Right kidney (tissue), 9 donors: ENCODE data around the gene MASP1.

Experiments used
- DNase-seq: peaks from one replicate; pipeline ENCODE4 v3.0.0-alpha.2; 2016
- long read RNA-seq, 8 donors: transcript quantifications; one replicate each; lab custom pipeline, GENCODE V29; 2026

The MASP1 gene
- long read RNA-seq, donor 1, full-length matches to known transcripts = 2 of 2 reads
- long read RNA-seq, donor 1, partial matches to known transcripts = 0 of 2 reads
- long read RNA-seq, donor 1, other reads (novel, unspliced or antisense) = 0 of 2 reads
- long read RNA-seq, donor 2 = 0 reads
- long read RNA-seq, donor 3 = 0 reads
- long read RNA-seq, donor 4 = 0 reads
- long read RNA-seq, donor 5, full-length matches to known transcripts = 1 of 1 reads
- long read RNA-seq, donor 5, partial matches to known transcripts = 0 of 1 reads
- long read RNA-seq, donor 5, other reads (novel, unspliced or antisense) = 0 of 1 reads
- long read RNA-seq, donor 6 = 0 reads
- long read RNA-seq, donor 7 = 0 reads
- long read RNA-seq, donor 8 = 0 reads

- DNase-seq = peak; percentile 63
Observed at GRCh38 chr3:187291512-187292132, at the start of gene MASP1. Gene MASP1 (minus strand): TSS chr3:187291737. CDS start chr3:187291632, 105 bp downstream.

GRCh38 chr3:187340578-187340977 lies 49.0 kb upstream of the MASP1 start:
- DNase-seq = no peak

GRCh38 chr3:187336322-187336721 lies 44.8 kb upstream of the MASP1 start:
- no peak for DNase-seq

DNA sequence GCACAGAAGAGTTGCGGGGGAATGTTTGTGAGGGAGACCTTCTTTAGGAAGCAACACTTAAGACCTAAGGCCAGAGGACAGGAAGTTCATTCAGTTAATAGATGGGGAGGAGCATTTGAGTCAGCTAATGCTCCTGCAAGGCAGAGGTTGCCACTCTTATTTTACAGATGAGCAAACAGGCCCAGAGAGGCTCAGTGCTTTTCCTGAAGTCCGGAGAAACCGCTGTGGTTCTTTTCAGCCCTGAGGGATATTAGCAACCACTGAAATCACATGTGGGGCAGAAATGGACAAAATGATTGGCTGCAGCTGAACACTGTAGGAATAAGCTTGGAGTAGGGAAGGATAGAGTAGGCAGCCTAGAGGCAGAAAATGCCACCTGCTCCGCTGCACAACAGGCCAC lies 43.4 kb upstream of the MASP1 start:
- DNase-seq = no peak

DNA sequence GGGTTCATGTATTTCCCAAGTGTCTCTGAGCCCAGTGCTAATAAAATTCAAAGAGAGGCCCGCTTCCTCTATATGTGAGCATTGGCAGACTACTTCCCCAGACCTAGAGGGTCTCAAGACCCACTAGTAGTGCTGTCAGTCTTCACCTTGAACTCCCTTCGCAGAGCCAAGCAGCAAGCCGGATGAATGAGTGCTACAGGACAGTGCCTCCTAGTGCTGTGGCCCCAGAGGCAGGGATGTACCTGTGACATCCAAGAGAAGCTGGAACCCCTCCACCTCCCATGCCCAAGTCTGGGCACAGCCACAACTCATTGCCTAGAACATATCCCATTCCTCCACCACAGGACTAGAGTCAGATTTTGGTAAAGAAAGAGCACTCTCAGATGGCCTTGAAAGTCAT lies 37.2 kb upstream of the MASP1 start:
- DNase-seq = no peak

DNA sequence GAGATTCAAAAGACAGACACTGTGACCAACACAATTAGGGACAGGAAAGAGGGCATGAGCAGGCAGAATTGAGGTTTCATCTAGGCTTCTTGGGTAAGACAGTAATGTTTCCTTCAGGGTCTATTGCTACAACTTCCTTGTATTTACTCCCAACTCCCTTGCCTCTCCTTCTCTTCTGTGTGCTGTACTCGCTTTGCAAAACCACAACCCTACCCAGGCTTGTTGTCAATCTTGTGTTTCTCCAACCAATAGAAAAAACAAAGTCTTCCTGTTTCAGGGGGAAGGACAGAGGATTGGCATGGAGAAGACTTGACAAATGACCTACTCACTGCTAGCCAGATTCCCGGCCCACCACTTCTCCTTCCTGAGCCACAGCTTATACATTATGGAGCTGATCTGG lies 36.3 kb upstream of the MASP1 start:
- DNase-seq = no peak

DNA sequence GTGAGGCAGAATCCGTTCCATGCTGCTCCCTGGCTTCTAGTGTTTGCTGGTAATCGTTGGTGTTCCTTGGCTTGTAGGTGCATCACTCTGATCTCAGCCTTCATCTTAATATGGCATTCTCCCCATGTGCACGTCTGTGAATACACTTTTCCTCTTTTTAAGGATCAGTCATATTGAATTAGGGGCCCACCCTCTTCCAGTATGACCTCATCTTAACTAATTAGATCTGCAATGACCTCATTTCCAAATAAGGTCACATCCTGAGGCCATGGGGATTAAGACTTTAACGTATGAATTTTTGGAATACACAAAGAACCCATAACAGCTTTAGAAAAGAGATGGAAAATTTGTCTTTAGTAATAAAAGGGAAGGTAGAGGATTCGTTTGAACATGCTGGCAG lies 34.1 kb upstream of the MASP1 start:
- DNase-seq = no peak

GRCh38 chr3:187323091-187323490 lies 31.6 kb upstream of the MASP1 start:
- DNase-seq = no peak

GRCh38 chr3:187322291-187322690 lies 30.8 kb upstream of the MASP1 start:
- no peak for DNase-seq

- DNase-seq = no peak
Observed at GRCh38 chr3:187321766-187322165, 30.2 kb upstream of the MASP1 start.

- DNase-seq = peak; percentile 41
Observed at GRCh38 chr3:187319699-187320302, 28.3 kb upstream of the MASP1 start.

- DNase-seq = peak; percentile 61
Observed at GRCh38 chr3:187318819-187319616, 27.5 kb upstream of the MASP1 start.

GRCh38 chr3:187315872-187316271 lies 24.3 kb upstream of the MASP1 start:
- no peak for DNase-seq

- DNase-seq = no peak
Observed at GRCh38 chr3:187314176-187314575, 22.6 kb upstream of the MASP1 start.

DNA sequence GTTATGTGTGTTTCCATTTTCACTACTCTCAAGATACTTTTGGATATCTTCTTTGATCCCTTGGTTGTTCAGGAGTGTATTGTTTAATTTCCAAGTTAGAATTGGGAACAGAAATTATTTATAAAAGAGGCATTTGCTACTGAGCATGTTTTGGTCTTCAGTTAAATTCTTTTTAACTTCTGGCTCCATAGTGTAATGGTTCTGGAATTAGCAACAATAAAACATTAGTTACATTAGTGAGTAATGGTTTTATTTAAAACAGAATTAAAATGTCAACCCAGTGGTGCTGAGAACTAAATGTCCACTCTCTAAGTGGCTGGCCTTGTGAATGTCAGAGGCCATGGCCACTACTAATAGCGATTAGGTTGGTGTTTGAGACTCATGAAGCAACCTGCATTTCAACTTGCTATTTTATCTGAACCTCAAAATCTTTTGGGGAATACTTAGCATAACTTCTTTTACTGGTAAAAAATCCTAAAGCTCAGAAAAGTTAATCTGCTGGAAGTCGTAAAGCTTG lies 19.5 kb upstream of the MASP1 start:
- no peak for DNase-seq

GRCh38 chr3:187310226-187310625 lies 18.7 kb upstream of the MASP1 start:
- no peak for DNase-seq

- peak; percentile 35 for DNase-seq
Observed at GRCh38 chr3:187305881-187306280, 14.3 kb upstream of the MASP1 start.

- DNase-seq = no peak
Observed at GRCh38 chr3:187299611-187300010, 8.1 kb upstream of the MASP1 start.

GRCh38 chr3:187296911-187297310 lies 5.4 kb upstream of the MASP1 start:
- no peak for DNase-seq

DNA sequence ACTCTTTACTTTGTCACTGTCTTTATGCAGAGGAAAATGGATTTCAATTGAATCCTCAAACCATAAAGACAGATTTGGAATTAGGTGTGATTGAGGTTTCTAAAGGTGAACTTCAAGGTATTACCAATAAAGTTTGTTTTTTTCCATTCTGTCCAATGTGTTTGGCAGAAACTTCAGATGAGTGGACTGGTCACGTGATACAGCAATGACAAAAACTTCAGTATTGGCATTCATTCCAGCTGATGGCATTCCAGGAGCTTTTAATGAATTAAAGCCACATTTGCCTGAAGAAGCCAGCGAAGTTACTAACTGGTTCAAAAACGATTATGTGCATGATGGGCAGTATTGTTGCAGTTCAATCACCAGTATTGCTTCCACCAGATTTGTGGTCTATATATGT lies 4.5 kb upstream of the MASP1 start:
- no peak for DNase-seq

DNA sequence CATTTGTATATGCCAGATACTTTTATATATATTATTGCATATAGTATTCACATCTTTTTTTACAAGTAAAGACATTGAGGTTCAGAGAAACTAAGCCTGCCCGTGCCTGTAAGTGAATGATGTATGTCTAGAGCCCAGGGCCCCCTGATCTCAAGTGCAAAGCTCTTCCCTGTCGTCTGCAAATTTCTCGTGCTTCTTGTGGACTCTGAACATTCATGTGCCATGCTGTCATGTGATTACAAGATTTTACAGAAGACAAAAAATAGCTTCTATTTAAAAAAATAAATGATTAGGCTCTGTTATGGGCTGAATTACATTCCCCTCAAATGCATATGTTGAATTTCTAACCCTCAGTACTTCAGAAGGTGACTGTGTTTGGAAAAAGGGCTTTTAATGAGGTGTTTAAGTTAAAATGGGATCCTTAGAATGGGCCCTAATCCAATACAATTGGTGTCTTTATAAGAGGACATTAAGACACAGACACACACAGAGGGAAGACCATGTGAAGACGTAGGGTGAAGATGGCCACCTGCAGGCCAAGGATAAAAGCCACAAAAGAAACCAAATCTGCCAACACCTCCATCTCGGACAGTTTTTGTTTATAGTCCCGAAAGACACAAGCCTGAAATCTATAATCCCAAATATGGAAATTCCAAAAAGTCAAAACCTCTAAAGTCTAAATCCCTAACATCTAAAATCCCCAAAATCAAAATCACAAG lies 3.9 kb upstream of the MASP1 start:
- DNase-seq = no peak
